ENCODE measurements around the gene COPS7A.
A peak's percentile ranks its signal among the peaks of the same experiment; 100 is the strongest.

DNA sequence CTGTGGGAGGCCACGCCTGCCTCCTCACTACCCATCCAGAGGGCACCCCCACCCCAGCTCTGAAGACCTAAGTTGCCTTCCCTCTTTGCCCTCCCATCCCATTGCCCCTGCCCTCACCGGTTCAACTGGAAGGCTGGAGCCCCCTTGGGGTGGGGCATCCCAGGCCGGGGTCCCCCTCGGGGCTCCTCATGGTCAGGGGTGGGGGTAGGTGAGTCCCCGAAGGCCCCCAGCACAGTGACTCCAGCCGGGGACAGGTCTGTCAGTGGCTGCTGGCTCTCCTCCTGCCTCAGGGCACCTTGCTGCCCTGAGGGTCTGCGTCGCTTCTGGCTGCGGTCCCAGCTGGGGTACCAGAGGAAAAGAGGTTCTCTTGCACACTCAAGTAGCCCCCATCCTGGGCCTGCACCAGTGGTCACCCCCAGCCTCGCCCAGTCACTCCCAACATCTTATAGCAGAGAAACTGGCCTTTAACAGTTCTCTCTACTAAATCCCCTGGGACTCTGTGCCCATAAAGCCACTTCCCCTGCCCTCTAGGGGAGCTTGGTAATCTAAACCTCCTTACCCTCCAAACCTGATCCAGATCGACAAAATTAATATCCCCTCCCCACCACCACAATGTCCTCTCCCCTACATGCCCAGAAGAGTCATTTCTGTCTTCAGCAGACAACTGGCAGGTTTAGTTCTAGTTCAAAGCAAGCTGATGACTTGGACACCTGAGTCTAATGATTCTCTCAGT lies 28.4 kb upstream of the COPS7A start:
- TF ChIP-seq, protein P1, sequence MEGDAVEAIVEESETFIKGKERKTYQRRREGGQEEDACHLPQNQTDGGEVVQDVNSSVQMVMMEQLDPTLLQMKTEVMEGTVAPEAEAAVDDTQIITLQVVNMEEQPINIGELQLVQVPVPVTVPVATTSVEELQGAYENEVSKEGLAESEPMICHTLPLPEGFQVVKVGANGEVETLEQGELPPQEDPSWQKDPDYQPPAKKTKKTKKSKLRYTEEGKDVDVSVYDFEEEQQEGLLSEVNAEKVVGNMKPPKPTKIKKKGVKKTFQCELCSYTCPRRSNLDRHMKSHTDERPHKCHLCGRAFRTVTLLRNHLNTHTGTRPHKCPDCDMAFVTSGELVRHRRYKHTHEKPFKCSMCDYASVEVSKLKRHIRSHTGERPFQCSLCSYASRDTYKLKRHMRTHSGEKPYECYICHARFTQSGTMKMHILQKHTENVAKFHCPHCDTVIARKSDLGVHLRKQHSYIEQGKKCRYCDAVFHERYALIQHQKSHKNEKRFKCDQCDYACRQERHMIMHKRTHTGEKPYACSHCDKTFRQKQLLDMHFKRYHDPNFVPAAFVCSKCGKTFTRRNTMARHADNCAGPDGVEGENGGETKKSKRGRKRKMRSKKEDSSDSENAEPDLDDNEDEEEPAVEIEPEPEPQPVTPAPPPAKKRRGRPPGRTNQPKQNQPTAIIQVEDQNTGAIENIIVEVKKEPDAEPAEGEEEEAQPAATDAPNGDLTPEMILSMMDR (conservative IDR thresholded peaks at IDR 0.05; ENCODE audit: low read length) = 0 out of 2 replicates have a peak, but pooled peaks have one; percentile 17
- TF ChIP-seq EZH2phosphoT487 (IDR thresholded peaks at IDR 0.05; ENCODE audit: borderline replicate concordance, low read depth, low read length) = no peak
